Astrocyte (in vitro differentiated cells and primary cell): Measurements from ENCODE around the gene UQCRH.
"Not testable (repeated sequence)": the region's sequence is repeated elsewhere in the genome, so short reads cannot be mapped to it uniquely, and the experiment has no call there.

ENCODE experiments used
- EZH2 ChIP-seq: IDR thresholded peaks from 2 replicates; pipeline ENCODE4 v1.6.1; 2012; ENCODE audit warnings: mild to moderate bottlenecking, low read length, inconsistent platforms; ENCODE audit not compliant: insufficient read depth
- TF ChIP-seq, protein P1 (sequence below): IDR thresholded peaks from 2 replicates; pipeline ENCODE4 v1.5.1; 2011; ENCODE audit warnings: low read depth, mild to moderate bottlenecking, inconsistent platforms, low read length, moderate library complexity; ENCODE audit not compliant: insufficient read depth

DNA sequence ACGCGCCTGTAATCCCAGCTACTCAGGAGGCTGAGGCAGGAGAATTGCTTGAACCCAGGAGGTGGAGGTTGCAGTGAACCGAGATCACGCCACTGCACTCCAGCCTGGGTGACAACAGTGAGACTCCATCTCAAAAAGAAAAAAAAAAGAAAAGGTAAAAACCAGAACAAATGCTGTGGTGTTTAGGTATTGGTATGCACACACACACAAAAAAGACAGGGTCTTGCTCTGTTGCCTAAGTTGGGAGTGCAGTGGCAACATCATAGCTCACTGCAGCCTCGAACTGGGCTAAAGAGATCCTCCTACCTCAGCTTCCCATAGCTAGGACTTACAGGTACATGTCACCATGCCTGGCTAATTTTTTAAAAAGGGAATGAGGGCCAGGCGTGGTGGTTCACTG lies 15.8 kb downstream of the UQCRH start:
- TF ChIP-seq, protein P1, sequence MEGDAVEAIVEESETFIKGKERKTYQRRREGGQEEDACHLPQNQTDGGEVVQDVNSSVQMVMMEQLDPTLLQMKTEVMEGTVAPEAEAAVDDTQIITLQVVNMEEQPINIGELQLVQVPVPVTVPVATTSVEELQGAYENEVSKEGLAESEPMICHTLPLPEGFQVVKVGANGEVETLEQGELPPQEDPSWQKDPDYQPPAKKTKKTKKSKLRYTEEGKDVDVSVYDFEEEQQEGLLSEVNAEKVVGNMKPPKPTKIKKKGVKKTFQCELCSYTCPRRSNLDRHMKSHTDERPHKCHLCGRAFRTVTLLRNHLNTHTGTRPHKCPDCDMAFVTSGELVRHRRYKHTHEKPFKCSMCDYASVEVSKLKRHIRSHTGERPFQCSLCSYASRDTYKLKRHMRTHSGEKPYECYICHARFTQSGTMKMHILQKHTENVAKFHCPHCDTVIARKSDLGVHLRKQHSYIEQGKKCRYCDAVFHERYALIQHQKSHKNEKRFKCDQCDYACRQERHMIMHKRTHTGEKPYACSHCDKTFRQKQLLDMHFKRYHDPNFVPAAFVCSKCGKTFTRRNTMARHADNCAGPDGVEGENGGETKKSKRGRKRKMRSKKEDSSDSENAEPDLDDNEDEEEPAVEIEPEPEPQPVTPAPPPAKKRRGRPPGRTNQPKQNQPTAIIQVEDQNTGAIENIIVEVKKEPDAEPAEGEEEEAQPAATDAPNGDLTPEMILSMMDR, result not testable (repeated sequence)
- not testable (repeated sequence) for TF ChIP-seq EZH2
